ENCODE measurements around the gene SLC34A2. TPM values are rescaled to one million over a fixed set of nuclear protein-coding genes. Genes with fewer than 3 reads are reported as not detected.

Gene SLC34A2, protein sequence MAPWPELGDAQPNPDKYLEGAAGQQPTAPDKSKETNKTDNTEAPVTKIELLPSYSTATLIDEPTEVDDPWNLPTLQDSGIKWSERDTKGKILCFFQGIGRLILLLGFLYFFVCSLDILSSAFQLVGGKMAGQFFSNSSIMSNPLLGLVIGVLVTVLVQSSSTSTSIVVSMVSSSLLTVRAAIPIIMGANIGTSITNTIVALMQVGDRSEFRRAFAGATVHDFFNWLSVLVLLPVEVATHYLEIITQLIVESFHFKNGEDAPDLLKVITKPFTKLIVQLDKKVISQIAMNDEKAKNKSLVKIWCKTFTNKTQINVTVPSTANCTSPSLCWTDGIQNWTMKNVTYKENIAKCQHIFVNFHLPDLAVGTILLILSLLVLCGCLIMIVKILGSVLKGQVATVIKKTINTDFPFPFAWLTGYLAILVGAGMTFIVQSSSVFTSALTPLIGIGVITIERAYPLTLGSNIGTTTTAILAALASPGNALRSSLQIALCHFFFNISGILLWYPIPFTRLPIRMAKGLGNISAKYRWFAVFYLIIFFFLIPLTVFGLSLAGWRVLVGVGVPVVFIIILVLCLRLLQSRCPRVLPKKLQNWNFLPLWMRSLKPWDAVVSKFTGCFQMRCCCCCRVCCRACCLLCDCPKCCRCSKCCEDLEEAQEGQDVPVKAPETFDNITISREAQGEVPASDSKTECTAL
- total RNA-seq: under 0.01 and 4.1 TPM in 2 replicates

DNA sequence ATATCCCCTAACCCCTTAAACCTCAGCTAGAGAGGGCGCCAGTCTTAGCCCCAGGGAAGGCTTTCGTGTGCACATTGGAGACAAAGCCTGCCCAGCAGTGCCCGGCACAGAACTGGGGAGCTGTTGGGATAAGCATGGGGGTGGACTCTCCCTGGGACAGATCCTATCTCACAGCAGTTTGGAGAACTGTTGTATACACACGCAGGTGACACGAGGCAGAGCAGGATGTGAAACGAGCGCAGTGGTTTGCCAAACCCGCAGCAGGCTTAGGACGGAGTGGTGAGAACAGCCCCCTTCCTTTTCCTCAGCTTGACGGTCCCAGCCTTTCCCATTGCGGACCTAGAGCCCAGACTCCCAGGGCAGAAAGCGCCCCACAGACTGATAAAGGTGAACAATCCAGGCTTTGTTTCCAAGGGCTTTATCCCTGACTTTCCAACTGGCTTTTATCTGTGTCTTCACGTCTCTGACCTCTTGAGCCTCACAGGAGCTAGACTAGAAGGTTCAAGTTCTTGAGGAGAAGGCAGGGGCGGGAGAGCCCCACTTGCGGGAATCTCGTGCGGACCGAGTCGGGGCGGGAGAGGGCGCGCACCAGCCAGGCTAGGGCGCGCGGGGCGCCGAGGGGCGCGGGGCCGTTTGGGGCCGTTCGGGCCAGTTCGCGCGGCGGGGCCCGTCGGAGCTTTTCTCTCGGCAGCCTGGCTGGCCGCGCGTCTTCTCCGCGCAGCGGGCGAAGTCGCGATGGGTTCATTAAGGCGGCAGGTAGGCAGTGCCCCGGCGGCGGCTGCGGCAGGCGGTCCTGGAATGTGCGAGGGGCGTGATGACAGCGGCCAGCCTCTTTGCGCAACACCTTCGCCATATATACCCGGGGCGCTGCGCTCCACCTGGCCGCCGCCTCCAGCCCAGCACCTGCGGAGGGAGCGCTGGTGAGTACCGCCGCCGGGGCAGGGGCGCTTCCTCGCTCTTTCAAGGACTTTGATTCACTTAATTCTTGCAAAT is at the start of gene SLC34A2:
TSS of gene SLC34A2 (plus strand) at position 881 of the 993 bp plus-strand sequence. CDS start 6,650 bp downstream, outside the sequence.

Other genes with a start within 250 kb of the SLC34A2 start
- gene SEL1L3, start 207.1 kb downstream of the SLC34A2 start, total RNA-seq: 114 and 235 TPM in 2 replicates